ENCODE data around the gene OCEL1.

- TF ChIP-seq POLR2A (IDR thresholded peaks at IDR 0.05; ENCODE audit: low read length) (no peak), GATA1 (IDR thresholded peaks at IDR 0.05; ENCODE audit: low read depth, low read length) (no peak)
Observed at GRCh38 chr19:17232258-17232657, 6.2 kb downstream of the OCEL1 start.
